ENCODE results near the gene DALRD3. TPM values are rescaled to one million over a fixed set of nuclear protein-coding genes. Genes with fewer than 3 reads are reported as not detected.
A peak's percentile ranks its signal among the peaks of the same experiment; 100 is the strongest.

Gene DALRD3
- total RNA-seq, 1 donor from 2014 or later, result 18.5 TPM

DNA sequence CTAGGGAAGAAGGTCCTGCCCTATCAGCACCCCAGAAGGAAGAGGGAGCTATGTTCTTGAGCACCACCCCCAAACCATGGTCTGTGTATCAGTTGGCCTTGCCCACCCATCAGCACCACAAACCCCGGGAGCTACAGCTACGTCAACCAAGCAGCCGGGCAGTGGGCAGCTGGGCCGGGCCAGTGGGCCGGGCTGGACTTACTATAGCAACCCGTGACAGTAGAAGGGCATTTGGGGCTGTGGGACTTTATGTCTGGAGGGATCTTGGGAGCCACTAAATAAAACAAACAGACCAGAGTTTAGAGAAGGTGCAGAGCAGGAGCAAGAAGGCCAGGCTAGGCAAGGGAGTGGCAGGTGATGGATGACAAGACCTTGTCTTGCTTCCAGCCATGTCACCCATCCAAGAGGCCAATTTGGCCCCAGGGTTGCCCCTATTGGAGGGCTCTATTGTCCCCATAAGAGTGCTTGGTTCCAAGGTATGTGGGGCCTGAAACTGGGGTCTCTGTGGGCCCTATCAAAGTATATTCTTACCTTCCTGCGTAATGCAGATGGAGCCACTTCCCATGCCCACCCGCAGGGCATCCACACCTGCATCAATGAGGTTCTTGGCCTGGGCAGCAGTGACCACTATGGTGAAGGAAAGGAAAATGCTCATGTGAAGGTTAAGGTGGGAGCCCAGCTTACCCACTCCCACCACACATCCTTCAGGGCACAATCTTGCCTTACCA is 7.6 kb upstream of the DALRD3 start:
- no peaks in the 10 kb centered on the region for H3K27me3 ChIP-seq (ENCODE audit: insufficient read depth, low read length)
- peaks cover 40% of the 10 kb centered on the region for H3K36me3 ChIP-seq (ENCODE audit: insufficient read depth, low read length)
- no peak overlapping the region for H3K27ac ChIP-seq (ENCODE audit: low read depth, low read length)
- Mint-ChIP-seq H3K9me3 (ENCODE audit: unreplicated experiment) (peaks cover 2% of the 10 kb centered on the region), H3K27me3 (ENCODE audit: low read depth, unreplicated experiment) (no peaks in the 10 kb centered on the region), H3K4me3 (ENCODE audit: unreplicated experiment) (peak overlapping the region; percentile 57), H3K36me3 (ENCODE audit: low read depth, unreplicated experiment) (peaks cover 21% of the 10 kb centered on the region), H3K27ac (ENCODE audit: unreplicated experiment) (no peak overlapping the region), H3K4me1 (ENCODE audit: low read depth, unreplicated experiment) (peaks cover 18% of the 10 kb centered on the region)
- FAIRE-seq (no peak), DNase-seq (ENCODE audit: low read depth) (no peak)
- H3K9ac ChIP-seq (ENCODE audit: low read length), result no peak overlapping the region
- H3K79me2 ChIP-seq (ENCODE audit: insufficient read depth, low read length), result peaks cover 74% of the 10 kb centered on the region
- no peak overlapping the region for H3K4me2 ChIP-seq (ENCODE audit: low read length)
- H3K4me1 ChIP-seq (ENCODE audit: insufficient read depth, low read length), result peaks cover 22% of the 10 kb centered on the region
- no peak for TF ChIP-seq EZH2 (IDR thresholded peaks at IDR 0.05; ENCODE audit: insufficient read depth, low read length)
- TF ChIP-seq, protein P1, sequence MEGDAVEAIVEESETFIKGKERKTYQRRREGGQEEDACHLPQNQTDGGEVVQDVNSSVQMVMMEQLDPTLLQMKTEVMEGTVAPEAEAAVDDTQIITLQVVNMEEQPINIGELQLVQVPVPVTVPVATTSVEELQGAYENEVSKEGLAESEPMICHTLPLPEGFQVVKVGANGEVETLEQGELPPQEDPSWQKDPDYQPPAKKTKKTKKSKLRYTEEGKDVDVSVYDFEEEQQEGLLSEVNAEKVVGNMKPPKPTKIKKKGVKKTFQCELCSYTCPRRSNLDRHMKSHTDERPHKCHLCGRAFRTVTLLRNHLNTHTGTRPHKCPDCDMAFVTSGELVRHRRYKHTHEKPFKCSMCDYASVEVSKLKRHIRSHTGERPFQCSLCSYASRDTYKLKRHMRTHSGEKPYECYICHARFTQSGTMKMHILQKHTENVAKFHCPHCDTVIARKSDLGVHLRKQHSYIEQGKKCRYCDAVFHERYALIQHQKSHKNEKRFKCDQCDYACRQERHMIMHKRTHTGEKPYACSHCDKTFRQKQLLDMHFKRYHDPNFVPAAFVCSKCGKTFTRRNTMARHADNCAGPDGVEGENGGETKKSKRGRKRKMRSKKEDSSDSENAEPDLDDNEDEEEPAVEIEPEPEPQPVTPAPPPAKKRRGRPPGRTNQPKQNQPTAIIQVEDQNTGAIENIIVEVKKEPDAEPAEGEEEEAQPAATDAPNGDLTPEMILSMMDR (IDR thresholded peaks at IDR 0.05; ENCODE audit: insufficient read depth, low read depth, low read length), result no peak
- H2AFZ ChIP-seq (ENCODE audit: low read depth, low read length), result no peak overlapping the region
- H3K9me3 ChIP-seq (ENCODE audit: insufficient read depth, low read depth, low read length), result no peaks in the 10 kb centered on the region
- peaks cover 61% of the 10 kb centered on the region for H4K20me1 ChIP-seq (ENCODE audit: insufficient read depth, low read length)
- H3K4me3 ChIP-seq (ENCODE audit: insufficient read depth, low read depth, low read length), result no peak overlapping the region

DNA sequence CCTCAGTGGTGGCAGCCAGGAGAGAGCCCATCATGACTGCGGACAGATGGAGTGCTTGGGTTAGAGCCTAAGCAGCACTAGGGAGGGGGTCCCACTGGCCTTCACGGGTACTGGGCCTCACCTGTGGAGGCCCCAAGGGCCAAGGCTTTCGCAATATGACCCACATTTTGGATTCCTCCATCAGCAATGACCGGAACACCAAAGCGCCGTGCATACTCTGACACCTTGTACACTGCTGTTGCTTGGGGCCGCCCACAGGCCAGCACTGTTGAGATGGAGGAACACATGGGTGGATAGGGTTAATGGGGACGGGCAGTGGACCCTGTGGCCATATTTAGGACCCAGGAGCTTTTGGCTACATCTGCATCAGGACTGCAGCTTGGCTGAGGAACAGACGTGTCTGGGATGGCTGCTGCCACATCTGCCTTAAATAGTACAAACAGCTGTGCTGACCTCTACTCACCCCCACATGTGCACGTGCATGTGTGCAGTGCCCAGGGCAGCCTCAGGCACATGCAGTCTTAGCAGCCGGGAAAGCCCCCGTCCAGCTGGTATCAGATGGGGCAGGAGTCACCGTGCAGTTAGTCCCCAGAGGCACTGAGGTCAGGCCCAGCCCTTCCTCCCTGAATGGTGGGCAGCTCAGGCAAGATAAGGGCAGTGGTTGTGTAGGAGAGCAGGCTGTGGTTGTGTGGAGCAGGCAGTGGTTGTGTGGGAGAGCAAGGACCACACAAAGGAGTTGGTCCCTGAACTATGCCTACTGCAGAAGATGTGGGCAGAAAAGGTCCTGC is 6.8 kb upstream of the DALRD3 start:
- Histone ChIP-seq H3K4me1 (ENCODE audit: insufficient read depth, low read length) (peaks cover 24% of the 10 kb centered on the region), H3K4me3 (ENCODE audit: insufficient read depth, low read depth, low read length) (no peak overlapping the region), H3K27me3 (ENCODE audit: insufficient read depth, low read length) (no peaks in the 10 kb centered on the region), H3K27ac (ENCODE audit: low read depth, low read length) (no peak overlapping the region), H2AFZ (ENCODE audit: low read depth, low read length) (no peak overlapping the region), H3K36me3 (ENCODE audit: insufficient read depth, low read length) (peaks cover 40% of the 10 kb centered on the region), H3K9ac (ENCODE audit: low read length) (no peak overlapping the region), H3K4me2 (ENCODE audit: low read length) (no peak overlapping the region), H3K79me2 (ENCODE audit: insufficient read depth, low read length) (peaks cover 82% of the 10 kb centered on the region), H3K9me3 (ENCODE audit: insufficient read depth, low read depth, low read length) (no peaks in the 10 kb centered on the region), H4K20me1 (ENCODE audit: insufficient read depth, low read length) (peaks cover 61% of the 10 kb centered on the region)
- Mint-ChIP-seq H3K36me3 (ENCODE audit: low read depth, unreplicated experiment) (peaks cover 21% of the 10 kb centered on the region), H3K4me3 (ENCODE audit: unreplicated experiment) (peak overlapping the region; percentile 50), H3K4me1 (ENCODE audit: low read depth, unreplicated experiment) (peaks cover 19% of the 10 kb centered on the region), H3K27me3 (ENCODE audit: low read depth, unreplicated experiment) (no peaks in the 10 kb centered on the region), H3K9me3 (ENCODE audit: unreplicated experiment) (peaks cover 2% of the 10 kb centered on the region), H3K27ac (ENCODE audit: unreplicated experiment) (no peak overlapping the region)
- FAIRE-seq (no peak), DNase-seq (ENCODE audit: low read depth) (no peak)
- TF ChIP-seq EZH2 (IDR thresholded peaks at IDR 0.05; ENCODE audit: insufficient read depth, low read length), result no peak
- TF ChIP-seq, protein P1 (IDR thresholded peaks at IDR 0.05; ENCODE audit: insufficient read depth, low read depth, low read length), result no peak

Data from astrocyte (in vitro differentiated cells and primary cell).